NCI-H1105 (cell line): ENCODE results near the gene VSTM4.

Experiments
- DNase-seq: peaks from one replicate; lab custom pipeline; 2025; lab: John Stamatoyannopoulos, UW

Gene VSTM4

DNA sequence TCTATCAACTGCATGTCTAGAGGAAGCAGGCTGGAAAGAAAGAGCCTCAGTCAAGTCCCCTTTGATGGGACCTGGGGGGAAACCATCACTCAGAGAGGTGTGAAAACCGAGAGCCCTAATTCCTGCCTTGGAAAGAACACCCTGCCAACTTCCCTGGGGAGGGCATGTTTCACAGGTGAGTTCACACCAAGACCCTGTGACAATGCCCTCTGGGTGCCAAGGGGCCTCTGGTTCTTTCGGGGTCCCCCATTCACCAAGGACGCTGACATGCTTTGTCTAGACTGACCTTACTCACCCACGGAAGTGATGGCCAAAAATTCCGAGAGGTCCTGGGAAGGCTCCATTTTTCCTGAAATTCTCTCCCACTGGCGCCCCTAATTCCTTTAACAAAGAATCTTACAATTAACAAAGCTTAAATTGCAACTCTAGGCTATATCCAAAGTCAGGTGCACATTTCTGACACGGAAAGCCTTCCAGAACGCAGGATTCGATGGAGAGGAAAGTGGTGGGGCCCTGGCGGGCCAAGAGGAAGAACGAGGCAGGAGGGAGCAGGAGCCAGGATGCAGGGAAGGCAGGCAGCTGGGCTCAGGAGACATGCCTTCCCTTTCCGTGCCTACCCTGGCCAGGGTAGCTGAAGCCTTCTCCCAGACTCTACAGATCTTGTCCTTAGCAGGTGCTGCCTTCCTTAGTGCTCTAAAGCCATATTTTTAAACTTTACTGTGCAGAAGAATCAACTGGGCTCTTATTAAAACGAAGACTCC lies 23.7 kb downstream of the VSTM4 start:
- no peak for DNase-seq

DNA sequence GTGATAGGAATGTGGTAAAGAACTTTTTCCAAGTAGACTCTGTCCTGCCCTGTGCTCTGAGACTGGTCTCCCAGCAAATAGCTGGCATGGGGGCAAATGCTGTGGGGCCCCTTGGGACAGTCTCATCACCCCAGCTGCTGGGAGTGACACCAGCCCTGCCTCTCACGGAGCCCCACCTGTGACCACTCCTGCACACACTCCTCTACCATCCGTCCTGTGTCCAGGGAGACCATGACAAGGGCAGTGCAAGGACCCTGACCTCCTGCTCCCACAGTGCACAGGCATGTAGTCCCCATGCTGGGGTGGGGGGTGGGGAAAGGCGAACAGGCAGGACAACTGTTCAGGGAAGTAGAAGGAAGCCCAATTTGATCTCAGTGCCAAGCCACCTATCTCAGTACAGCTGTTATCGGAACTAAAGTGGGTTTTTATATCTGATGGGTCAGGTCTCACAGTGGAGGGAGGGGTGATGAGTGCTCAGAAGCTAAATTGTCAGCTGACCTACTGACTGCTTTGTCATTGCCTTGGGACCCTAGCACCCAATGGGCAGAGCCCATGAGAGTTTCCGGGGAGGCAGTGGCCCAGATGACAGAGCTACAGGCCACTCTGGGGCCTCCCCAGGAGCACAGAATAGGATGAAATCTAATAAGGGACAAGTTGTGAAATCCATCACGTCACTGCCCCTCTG lies 24.5 kb downstream of the VSTM4 start:
- DNase-seq: no peak

DNA sequence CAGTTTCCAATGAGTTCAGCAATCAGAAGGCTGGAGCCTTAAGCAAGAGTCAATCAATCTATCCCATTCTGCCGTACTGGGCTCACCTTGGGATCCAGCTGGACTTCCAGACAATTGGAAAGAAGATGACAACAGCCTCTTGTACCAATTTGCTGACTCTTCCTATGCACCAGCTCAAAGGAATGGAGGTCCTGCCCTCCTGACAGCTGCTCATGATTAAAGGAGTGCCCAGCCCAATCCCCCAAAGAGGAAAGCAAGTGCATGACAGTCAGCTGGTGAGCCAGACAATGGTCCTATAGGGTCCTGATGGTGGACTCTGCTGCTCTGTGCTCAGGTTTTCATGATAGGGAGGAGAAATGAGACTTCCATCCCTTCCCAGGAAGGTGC lies 25.1 kb downstream of the VSTM4 start:
- no peak for DNase-seq

DNA sequence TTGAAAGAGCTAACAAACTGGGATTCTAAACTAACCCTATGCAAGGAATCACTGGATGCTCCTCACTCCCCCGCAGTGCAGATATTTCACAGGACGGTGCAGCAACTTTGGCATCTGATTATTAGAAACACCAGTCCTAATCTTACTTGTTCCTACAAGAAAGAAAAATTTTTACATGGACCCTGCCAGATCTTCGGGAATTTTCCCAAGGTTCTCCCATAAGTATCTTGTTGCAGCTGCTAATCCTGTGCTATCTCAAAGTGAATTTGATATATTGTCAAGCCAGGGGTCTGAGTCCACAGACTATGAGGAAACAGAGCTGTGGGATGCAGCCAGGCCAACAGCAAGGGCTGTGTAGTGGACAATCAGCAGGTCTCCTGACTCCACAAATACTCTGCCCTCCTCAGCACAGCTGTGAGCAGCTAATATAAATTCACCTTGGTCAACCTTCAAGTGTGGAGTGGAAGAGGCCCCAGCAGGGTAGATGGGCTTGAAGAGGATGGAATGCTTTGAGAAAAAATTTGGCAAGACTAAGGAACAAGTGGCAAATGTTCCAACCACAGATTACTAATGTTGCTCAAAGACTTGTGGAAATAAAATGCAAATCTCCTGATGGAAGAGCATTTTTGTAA lies 25.6 kb downstream of the VSTM4 start:
- no peak for DNase-seq

DNA sequence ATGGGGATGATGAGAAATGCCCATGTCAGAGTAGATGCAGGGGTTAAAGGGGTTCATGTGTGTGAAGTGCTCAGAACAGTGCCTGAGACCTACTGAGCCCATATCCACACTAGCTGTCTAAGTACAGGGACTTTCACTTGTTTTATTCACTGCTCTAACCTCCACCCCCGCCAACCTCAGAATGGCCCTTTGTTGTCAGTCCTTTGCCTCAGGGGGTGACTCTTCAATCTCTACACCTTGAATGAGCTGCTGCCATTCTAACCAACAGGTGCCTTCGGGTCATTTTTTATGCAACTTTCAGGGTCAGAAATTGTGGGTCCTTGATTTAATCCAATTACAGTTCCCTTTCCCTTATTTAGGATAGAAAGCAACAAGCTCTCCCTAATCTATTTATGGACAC lies 26.2 kb downstream of the VSTM4 start:
- DNase-seq: no peak

DNA sequence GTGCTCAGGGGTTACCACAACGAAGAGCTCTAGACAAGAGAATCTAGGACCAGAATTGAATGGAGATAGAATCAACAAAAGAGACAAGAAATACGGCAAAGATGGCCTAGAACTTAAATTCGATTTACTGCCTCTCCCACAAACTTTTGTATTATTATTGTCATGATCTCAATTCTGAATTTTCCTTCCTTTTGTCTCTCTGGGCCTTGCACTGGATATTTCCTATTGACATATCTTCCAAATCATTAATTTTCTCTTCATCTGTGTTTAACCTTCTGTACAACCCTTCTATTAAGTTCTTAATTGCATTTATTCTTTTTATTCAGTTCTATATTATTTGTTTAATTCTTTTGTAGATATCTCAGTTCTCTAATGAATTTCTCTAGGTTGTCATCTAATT lies 28.4 kb downstream of the VSTM4 start:
- DNase-seq: no peak

DNA sequence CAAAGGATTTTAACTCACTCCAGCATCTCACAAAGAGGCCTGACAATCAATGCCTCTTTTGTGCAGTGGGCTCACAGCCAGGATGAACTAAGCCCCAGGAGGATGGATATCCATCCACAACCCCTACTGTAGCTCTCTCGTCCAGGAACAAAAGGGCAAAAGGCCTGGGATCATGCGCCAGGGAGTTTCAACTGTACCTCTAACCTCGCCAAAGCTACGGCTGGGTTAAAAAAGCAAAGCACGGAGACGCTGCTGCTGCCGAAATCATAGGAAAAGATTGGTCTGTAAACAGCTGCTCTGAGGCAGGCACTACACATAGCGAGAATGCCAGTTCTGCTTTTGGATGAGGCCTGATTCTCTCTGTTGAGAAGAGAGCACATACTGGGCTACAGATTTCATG lies 32.1 kb downstream of the VSTM4 start:
- DNase-seq: no peak

DNA sequence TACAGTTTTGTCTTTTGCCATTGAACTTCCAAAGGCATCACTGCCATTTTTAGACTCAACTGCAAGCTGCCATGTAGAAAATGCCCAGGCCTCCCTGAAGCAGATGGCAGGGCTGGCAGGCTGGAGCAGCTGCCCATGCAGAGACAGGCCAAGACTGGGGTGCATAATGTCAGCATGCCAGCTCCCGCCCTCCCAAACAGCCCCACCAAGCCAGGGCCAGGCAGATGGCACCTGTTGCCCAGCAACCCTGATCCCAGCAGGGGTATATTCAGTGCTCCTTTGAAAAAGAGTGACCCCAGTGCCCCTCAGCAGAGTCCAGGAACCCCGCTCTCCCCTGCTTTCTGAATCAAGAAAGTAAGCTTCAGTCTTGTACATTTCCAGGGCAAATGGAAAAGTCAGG lies 32.6 kb downstream of the VSTM4 start:
- DNase-seq: no peak

DNA sequence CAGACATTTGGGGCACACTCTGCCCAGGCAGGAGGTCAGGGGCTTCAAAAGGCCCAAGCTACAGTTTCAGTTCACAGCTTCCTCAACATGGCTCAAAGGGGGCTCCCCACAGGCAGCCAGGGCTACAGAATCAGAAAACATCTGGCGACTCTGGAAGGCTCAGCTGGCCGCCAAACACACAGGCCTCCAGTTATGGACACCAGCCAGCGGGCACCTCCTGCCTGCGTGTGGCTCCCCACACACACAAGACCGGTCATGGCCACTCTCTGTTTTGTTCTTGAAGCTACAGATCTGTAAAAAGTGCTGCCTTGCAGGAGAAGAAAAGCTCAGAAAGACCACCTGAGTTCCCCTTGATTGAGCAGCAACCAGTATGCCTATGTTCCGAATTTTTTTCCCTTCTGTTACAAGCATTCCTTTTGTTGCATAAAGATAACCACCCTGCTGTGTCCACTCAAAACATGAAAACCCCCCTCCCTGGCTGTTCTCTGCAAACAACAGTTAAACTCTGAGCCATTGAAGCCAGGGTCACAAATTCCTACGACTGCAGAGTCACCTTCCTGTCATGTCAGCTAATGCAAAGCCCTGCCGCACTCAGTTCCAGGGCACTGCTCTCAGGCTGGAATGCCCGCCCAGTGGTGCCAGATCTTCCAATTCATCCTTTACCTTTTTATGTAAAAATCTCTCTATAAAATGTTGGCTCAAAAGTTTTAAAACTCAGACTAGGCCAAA lies 33.6 kb downstream of the VSTM4 start:
- DNase-seq: no peak

DNA sequence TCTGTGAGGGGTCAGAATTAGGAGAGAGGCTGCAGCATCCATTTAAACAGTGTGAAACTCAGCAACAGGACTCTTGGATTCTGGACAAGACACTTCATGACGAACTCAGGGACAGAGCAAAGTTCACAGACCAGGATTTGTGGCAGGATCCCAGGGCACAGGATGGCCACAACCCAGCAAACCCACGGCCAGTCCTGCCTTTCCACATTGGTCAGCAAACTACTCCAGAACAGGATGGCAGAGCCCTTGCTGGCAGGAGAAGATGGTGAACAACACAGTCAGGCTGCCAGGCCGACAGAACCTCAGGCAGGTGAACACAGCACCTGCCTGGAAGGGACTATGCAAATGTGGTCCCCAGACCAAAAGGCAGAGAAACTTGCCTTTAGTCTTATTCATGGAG lies 34.4 kb downstream of the VSTM4 start:
- DNase-seq: no peak

DNA sequence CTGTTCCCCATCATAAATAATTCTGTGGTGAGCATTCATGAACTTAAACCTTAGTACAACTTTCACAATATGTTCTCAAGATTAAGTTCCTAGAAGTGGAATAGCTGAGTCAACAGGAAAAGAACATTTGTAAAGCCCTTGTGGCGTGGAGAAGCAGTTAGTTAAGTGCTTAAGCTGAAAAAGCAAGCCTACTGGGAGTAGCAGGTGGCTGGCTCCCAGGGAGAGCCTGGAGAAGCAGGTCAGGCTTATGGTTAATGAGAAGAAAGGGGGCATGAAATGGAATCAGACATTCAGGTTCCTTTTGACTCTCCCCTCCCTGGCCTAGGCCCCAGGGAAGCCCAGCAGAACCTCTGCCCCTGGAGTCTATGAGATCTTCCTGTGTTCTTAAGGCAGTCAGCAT lies 35.3 kb downstream of the VSTM4 start:
- no peak for DNase-seq

DNA sequence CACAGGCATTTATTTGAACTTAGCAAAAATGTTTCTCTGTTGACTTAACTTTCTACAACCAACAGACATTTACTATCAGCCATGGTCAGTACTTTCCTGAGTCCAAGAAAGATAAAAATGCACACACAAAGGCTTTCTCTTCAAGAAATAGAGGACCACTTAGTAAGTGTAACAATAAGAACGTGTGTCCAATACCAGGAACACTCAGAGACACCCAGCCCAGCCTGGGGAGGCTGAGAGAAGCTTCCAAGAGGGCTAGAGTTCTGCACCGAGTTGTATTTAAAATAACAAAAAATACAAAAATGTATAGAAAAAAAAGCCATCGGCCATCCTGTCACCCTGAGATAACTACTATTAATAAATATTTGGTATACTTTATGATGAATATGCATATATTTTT lies 35.8 kb downstream of the VSTM4 start:
- DNase-seq: no peak

DNA sequence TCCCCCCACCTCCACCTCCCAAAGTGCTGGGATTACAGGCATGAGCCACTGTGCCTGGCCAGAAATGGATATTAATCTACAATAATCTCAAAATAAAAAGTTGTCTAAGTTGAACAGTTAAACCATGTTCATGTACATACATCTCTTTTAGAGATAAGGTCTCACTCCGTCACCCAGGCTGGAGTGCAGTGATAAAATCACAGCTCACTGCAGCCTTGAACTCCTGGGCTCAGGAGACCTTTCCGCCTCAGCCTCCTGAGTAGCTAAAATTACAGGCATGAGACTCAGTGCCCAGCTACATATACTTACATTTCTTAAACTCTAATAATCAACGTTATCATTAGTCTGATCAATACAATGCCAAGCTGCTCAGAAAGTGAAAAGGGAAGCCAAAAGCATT lies 36.2 kb downstream of the VSTM4 start:
- DNase-seq: no peak

DNA sequence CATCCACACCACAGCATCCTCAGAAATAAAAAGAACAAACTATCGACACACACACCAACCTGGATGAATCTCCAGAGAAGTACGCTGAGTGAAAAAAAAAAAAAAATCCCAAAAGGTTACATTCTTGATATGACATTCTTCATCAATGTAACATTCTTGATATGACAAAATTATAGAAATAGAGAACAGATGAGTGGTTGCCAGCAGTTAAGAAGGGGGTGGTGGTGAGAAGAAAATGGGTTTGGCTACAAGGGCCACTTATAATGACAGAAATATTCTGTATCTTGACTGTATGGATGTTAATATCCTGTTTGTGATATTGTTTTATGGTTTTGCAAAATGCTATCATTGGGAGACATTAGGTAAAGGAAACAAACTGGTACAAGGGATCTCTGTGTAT lies 36.9 kb downstream of the VSTM4 start:
- DNase-seq: no peak

DNA sequence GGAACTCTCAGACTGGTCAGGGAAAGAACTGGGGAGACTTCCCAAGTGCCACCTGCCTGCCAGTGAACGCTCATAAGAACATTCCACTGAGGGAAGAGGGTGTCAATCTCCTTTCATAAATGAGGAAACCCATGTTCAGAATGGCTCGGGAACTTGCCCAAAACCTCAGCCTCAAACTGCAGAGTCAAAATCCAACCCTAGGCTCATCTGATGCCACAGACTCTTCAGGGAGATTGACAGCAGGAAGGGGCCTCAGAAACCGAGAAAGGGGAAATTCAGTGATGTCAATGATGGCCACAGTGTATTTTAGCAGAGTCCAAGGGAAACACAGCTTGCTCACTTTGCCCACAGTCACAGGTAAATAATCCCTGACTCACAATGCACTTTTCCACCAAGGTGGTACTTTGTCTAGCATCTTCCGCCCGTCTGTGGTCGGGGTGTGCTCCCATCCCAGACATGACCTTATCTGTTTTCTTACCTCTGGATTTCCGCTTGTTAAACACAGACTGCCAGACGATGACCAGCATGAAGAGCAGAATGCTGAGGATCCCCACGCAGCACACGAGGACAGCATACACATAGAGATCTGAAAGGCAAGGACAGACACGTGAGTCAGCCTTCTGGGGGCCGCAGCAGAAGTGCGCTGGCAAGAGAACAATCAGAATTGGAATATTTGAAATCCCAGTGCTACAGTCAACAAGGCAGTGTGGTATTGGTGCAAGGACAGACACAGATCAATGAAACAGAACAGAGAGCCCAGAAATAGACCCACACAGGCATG lies 38.4 kb downstream of the VSTM4 start:
- DNase-seq: no peak

DNA sequence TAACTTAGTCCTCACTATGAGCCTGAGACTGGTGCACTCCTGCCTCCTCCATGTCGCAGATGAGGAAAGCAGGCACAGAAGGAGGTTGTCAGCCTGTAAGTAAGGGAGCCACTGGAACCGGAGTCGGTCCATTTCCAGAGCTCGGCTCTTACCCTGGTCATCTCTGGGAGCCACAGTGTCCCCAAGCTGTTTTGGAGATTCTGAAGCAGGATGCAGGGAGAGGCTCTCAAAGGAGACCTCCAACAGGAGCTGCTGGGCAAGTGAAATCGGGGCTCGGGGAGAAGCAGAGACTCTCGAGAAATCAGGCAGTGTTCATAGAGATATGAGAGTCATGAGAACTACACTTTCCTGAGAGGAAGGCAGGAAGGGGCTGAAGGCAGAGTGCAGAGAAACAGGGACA lies 39.0 kb downstream of the VSTM4 start:
- DNase-seq: no peak

DNA sequence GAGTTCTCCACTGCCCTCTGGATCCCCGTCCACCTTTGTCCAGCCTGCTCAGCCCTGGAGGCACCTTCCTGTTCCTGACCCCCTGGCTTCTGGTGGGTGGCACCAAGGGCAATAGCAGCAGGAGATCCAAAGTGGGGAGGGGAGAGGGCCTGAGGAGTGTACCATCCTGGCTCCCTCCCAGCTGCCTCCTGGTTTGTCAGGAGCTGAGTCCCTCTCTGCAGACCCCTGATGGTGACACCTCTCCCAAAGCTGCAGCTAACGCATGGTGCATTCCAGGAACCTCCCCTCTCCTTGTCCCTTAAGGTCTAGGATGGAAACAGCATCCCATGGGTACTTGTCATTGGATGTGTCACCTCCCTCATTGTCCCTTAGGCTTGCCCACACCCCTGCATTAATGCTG lies 39.6 kb downstream of the VSTM4 start:
- DNase-seq: no peak

DNA sequence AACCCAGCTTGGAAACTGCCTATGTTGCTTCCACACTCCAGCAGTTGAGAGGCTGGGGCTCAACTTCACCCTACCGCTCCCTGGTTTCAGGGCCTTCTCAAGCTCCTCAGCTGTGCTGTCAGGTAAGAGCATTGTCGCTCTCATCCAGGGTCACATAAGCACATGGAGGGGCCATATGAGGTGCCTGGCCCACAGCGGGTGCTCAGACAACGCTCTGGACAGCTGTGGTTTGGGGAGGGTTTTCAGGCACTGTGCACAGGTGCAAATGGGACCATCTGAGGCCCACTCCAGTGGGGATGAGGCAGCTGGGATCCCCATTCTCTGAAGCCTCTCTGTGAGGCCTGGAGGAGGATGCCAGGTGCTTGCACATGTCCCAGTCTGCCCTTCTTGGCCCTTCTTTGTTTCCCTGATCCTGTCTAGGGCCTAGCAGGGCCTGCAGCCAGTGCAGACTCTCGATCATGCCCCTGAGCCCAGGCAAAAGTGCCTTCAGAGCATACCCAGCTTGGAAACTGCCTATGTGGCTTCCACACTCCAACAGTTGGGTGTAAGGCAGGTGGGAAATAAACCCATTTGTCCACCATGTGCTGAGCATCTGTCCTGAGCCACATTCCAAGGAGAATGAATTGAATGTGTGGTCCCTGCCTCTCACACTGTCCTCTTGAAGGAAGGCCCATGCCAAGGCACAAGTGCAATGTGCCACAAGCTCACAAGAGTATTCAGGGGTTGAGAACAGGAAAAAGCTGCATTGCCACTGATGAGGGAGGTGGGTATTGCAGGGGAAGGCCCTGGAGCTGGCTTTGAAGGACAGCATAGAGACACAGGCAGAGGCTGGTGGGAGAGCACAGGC lies 40.3 kb downstream of the VSTM4 start:
- DNase-seq: no peak

DNA sequence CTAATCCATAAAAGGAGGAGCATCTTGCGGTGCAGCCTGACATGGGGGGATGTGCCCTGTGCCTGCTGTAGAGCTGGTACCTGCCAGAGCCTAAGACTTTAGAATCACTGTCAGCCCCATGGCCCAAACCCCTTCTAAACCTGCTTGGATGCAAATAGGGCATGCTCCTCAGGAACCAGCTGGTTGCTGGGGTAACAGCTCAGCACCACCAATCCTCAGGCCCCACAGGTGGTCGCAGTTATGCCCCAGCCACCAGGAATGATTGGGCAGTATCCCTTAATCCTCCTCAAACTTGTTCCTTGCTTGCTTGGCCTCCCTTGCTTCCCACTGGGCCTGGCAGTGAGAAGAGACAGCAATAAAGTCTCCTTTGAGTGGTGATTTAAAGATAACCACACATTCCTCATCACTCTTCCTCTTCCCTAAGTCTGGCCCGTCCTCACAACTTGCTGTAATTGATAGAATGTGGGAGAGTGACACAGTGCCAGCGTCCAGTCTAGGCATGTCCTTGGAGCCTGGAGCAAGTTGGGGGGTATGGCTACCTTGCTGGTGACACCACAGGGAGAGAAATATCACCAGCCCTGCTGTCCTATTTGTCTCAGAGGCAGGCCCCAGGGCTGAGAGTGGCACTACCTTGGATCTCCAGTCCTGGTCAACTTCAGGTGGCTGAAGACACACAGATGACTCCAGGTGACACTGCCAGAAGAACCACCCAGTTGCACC lies 43.0 kb downstream of the VSTM4 start:
- DNase-seq: no peak

DNA sequence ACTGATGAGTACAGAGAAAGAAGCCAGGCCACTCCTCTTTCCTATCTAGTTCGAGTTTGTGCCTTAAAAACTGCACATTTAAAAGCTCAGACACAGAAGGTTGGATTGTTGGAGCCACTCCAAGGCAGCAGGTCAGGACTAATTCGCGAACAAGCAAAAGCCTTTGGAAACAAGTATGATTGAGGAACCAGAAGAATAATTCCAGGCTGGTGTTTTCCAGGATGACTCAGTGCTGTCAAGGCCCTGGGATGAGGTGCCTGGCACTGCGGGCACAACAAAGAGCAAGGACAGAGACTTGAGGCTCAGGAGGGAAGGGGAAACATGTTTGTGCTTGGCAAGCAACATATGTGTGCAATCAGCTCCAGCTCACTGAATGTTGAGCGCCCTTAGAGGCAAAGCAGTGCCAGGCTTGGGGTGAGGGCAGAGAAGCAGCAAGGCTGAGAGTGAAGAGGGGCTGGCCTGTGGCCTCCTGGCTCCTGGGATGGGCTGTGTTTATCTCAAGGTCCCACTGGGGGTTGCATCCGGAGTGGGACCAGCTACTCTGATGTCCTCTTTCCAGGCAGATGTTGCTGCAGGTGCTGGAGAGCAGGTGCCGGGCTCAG lies 44.1 kb downstream of the VSTM4 start:
- DNase-seq: no peak
